Left ventricle myocardium superior (tissue), 1 donor: Measurements from ENCODE around the gene PIP5KL1. TPM values are rescaled to one million over a fixed set of nuclear protein-coding genes. Genes with fewer than 3 reads are reported as not detected.

Experiments
- ATAC-seq: fragments of 200-7000 bp; cut with Tn5 transposase; one replicate; pipeline ENCODE4 v1.9.1; 2020; ENCODE audit warnings: mild to moderate bottlenecking, moderate library complexity
- DNase-seq: peaks from one replicate; pipeline ENCODE4 v3.0.0-alpha.2; 2020
- intact Hi-C: fragments of 100-400 bp; cut with micrococcal nuclease; formaldehyde crosslinking; loops from one replicate; pipeline ENCODE4 v1.11.0; 2022
- long read RNA-seq: library from polyadenylated mRNA; unstranded; transcript quantifications from one replicate; pipeline ENCODE4 v2.0.0, GENCODE V29; 2021
- total RNA-seq: library from RNA; stranded (reverse); fragmentation: NEBNext Ultra II Directional; extraction: Animal tissue kit (Norgen Biotek cat#: 25700); gene quantifications from one replicate; pipeline ENCODE4 v1.2.1, GENCODE V29; 2021
- donor health status: DM: no; HTN: yes; CAD: no; lungs with severe emphysema.

PIP5KL1 gene, protein sequence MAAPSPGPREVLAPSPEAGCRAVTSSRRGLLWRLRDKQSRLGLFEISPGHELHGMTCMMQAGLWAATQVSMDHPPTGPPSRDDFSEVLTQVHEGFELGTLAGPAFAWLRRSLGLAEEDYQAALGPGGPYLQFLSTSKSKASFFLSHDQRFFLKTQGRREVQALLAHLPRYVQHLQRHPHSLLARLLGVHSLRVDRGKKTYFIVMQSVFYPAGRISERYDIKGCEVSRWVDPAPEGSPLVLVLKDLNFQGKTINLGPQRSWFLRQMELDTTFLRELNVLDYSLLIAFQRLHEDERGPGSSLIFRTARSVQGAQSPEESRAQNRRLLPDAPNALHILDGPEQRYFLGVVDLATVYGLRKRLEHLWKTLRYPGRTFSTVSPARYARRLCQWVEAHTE
- not detected for total RNA-seq
- long read RNA-seq: 0 reads

- ATAC-seq: peak; percentile 89
- intact Hi-C loops: no loop called here
Observed at GRCh38 chr9:127930231-127931091, at the start of gene PIP5KL1. PIP5KL1 (minus strand) TSS chr9:127930777; CDS start chr9:127930752, 25 bp downstream.

DNA sequence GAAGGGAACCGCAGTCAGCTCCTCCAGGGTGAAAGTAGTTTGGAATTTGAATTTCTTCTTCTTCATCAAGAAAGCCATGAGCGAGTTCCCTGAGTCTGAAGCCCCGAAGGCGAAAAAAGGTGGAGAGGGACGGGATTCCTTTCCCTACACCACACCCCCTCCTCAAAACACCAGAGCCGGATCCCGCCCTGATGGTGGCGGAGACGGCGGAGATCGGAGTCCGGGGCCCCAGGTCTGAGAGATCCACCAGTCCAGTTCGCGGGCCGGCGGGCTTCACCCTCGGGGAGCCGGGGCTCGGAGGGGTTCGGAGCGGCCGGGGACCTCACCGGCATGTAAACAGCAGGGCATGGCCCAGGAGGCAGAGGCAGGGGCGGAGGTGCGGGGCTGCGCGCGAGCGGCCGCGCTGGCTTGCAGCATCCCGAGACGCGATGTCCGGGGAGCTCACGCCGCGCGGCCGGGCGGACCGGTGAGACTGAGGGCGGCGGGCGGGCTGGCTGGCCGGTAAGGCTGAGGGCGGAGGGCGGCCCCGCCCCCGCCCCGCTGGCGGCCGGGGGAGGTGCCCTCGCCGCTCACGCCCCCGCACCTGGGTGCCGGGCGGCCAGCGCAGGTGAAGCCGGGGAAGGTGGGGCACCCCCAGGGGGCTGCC, 49.6 kb upstream of the PIP5KL1 start:
- ATAC-seq: peak; percentile 27
- intact Hi-C loops: no loop called here
- DNase-seq: peak; percentile 68

More at GRCh38 chr9:127930231-127931091, at the start of gene PIP5KL1:
- DNase-seq: peak; percentile 92

GRCh38 chr9:127979333-127980059, 48.9 kb upstream of the PIP5KL1 start:
- ATAC-seq (peak; percentile 11), DNase-seq (peak; percentile 69)
- intact Hi-C loops: no loop called here

GRCh38 chr9:127979015-127979332, 48.4 kb upstream of the PIP5KL1 start:
- ATAC-seq (no peak), DNase-seq (no peak)
- intact Hi-C loops: no loop called here

DNA sequence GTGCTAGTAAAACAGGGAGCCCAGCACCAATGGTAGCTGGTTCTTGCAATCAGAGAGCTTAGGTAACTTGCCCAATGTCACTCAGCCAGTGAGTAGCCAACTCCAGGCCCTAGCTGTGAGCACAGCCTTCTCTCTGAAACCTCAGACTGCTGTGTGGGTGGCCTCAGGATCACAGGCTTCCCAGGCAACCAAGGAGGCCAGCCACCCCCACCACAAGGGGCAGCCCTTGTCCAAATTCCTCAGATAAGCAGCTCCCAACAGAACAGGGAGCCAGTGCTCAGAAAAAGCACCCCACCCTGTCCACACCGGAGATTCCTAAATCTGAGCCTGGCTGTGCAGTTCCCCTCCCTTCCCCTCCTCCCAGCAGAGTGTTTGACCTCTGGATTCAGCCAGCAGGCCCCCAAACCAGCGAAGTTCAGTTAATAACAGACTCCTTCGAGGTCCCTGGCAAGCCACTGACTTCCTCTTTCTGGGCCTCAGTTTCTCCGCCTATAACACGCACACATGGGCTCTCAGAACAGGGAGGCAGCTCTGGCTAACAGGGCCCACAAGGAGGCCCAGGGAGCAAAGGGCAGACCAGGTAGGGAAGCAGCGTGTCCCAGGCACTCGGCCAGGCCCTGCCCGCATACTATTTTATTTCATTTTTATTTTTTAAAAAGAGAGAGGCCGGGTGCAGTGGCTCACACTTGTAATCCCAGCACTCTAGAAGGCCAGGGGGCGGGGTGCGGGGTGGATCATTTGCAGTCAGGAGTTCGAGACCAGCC, 47.5 kb upstream of the PIP5KL1 start:
- intact Hi-C loops: no loop called here
- DNase-seq (peak; percentile 76), ATAC-seq (peak; percentile 38)

- no peak for DNase-seq
- no peak for ATAC-seq
- intact Hi-C loops: no loop called here
Observed at GRCh38 chr9:127977009-127977883, 46.7 kb upstream of the PIP5KL1 start.

- no peak for DNase-seq
- ATAC-seq: no peak
- intact Hi-C loops: no loop called here
Observed at GRCh38 chr9:127976498-127976897, 45.9 kb upstream of the PIP5KL1 start.

GRCh38 chr9:127975376-127976315, 45.1 kb upstream of the PIP5KL1 start:
- intact Hi-C loops: no loop called here
- ATAC-seq (no peak), DNase-seq (no peak)

DNA sequence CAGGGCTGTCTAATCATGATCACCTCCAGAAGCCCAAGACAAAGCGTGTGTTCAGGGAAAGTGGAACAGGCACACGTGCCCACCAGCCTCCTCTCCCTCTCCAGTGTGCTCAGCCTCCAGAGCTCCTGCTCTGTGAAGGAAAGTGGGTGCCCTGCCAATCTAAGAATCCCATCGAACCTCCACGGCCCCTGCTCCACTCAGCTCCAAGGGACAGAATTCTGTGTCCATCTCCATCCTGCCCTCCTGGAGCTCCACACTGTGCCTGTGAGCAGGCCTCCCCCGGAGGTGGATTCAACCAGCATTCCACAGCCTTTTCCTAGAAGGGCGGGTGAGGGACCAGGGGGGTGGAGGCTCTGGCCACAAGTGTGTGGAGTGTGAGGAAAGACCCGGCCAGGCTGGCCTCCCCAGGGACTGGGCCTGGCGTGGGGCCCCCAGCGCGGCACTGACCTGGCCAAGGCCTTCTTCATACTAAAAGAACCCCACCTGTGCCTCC, 44.2 kb upstream of the PIP5KL1 start:
- ATAC-seq (no peak), DNase-seq (no peak)
- intact Hi-C loops: no loop called here

GRCh38 chr9:127974001-127974768, 43.6 kb upstream of the PIP5KL1 start:
- intact Hi-C loops: no loop called here
- ATAC-seq (no peak), DNase-seq (no peak)

DNA sequence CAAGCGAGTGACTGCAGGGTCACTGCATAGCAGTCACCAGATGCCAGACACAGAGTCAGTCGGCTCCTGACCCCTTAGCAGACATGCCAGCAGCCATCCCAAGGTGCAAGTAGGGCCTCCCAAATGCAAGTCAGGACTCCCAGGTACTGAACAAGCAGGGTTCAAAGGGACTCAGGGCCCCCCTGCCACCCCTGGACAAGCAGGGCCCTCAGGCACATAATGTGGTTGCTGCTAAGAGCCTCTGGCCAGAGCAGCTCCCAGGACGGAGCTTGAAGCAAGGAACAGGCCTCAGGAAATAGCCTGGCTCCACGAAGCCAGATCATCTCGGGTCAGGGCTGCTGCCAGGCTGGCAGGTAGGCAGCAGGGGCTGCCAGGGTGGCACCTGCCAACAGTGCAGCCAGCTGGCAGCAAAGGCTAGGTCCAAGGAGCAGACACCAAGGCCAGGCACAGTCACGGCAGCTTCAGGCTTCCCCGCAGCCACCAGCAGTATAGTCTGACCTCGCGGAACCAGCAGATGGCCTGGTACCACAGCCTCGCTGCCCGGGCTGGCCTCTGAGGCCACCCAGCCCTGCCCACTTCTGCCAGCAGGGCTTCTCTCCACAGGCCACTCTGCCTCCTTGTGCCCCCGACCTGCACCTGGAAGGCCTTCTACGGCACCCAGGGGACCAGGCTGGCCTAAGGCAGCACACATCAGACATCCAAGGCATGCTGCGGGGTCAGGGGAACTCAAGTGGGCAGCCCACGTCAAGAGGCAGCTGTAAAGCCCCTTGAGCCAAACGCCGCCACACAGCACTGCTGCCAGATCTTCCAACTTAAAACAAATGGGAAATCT, 42.8 kb upstream of the PIP5KL1 start:
- DNase-seq: peak; percentile 82
- intact Hi-C loops: no loop called here
- ATAC-seq: peak; percentile 49

- DNase-seq (peak; percentile 87), ATAC-seq (peak; percentile 71)
- intact Hi-C loops: no loop called here
Observed at GRCh38 chr9:127972236-127972871, 41.8 kb upstream of the PIP5KL1 start.

DNA sequence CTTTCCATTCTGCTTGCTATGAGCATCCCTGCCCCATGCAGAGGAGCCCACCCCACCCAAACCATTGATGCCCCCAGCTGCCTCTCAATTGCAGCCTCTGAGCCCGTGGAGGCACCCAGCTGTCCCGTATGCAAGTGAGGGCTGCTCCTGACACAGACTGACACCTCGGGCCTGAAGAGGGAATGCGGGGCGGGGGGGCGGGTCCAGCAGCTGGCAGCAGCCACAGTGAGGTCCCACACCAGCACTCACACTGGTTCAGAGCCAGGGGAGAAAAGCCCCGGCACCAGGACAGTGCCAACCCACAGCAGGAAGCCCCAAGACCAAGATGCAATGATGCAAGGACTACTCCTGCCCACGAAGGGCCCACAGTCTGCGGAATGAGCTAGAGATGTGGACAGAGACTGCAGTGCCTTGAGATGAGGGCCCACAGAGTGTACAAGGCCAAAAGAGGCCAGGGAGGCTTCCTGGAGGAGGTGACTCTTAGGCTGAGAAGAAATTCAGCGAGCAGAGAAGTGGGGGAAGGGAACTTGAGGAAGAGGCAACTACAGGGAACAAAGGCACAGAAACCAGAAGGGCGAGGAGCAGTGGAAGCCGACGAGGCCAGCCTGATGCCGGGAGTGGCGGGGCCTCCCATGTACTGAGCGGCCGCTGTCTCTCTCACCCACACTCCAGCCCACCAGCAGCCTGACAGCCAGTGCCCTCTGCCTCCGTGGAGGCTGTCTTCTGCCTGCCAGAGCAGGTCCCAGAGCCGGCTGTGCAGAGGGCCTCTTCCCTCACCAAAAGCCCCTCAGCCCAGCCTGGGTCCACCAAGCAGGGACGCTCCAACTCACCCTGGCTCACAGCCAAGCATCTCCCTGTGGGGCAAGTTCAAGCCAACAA, 41.0 kb upstream of the PIP5KL1 start:
- no peak for ATAC-seq
- intact Hi-C loops: no loop called here
- no peak for DNase-seq
